ENCODE results near the gene SLAMF7. TPM values are rescaled to one million over a fixed set of nuclear protein-coding genes. Genes with fewer than 3 reads are reported as not detected.

Gene SLAMF7
- total and polyA plus RNA-seq, 4 donors = 0.80 to 2.9 (median 1.1) TPM

DNA sequence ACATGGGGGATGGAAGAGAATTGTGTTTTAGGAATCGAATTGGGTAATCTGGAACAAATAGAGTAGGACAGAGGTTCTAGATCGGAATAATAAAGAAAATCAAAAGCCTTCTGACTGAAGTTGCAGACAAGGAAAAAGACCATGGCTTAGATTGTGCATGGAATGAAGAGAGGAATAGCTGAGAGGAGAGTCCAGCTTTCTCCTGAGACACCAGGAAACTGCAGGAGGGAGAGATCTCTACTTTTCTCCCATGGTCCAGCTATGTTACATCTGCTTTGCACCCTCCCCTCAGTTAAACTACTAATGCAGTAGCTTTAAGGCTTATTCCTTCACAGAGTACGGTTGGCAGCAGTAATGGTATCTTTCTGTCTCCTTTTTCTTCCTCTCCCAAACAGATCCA, 13.4 kb downstream of the SLAMF7 start:
- TF ChIP-seq, protein P1, sequence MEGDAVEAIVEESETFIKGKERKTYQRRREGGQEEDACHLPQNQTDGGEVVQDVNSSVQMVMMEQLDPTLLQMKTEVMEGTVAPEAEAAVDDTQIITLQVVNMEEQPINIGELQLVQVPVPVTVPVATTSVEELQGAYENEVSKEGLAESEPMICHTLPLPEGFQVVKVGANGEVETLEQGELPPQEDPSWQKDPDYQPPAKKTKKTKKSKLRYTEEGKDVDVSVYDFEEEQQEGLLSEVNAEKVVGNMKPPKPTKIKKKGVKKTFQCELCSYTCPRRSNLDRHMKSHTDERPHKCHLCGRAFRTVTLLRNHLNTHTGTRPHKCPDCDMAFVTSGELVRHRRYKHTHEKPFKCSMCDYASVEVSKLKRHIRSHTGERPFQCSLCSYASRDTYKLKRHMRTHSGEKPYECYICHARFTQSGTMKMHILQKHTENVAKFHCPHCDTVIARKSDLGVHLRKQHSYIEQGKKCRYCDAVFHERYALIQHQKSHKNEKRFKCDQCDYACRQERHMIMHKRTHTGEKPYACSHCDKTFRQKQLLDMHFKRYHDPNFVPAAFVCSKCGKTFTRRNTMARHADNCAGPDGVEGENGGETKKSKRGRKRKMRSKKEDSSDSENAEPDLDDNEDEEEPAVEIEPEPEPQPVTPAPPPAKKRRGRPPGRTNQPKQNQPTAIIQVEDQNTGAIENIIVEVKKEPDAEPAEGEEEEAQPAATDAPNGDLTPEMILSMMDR (IDR thresholded peaks at IDR 0.05; ENCODE audit: low read depth, low read length, missing input control) = no peak
- 71% methylated on average over 3 of the region's 3 CpGs for WGBS
- Histone ChIP-seq H3K36me3 (ENCODE audit: control insufficient read depth in 4 of 4, insufficient read depth in 3 of 4, low read depth in 1 of 4, low read length in 3 of 4) (no peaks in the 10 kb centered on the region), H3K9me3 (ENCODE audit: control insufficient read depth in 4 of 4, low read length in 3 of 4) (no peaks in the 10 kb centered on the region), H3K9ac (ENCODE audit: low read depth in 1 of 2, low read length in 2 of 2) (no peak overlapping the region), H3K27ac (ENCODE audit: low read depth in 1 of 2, low read length in 2 of 2) (no peak overlapping the region), H3K27me3 (ENCODE audit: control insufficient read depth in 4 of 4, insufficient read depth in 4 of 4, low read length in 3 of 4) (no peaks in the 10 kb centered on the region), H3K4me1 (ENCODE audit: control insufficient read depth in 4 of 4, insufficient read depth in 4 of 4, low read length in 3 of 4) (no peaks in the 10 kb centered on the region), H3K4me3 (ENCODE audit: low read depth in 1 of 3, low read length in 3 of 3) (no peak overlapping the region)
- DNase-seq (ENCODE audit: low spot score) = no peak

DNA sequence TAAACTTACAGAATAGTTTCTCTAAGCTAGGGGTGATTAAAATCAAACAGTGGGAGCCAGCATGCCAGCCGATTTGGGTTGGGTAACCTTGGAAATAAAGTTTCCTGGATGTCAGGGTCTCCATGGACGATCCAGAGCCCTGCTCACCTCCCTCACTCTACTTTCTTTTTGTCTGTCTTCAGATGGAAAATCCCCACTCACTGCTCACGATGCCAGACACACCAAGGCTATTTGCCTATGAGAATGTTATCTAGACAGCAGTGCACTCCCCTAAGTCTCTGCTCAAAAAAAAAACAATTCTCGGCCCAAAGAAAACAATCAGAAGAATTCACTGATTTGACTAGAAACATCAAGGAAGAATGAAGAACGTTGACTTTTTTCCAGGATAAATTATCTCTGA, 13.9 kb downstream of the SLAMF7 start:
- no peaks in the 10 kb centered on the region for H3K36me3 ChIP-seq (ENCODE audit: control insufficient read depth in 4 of 4, insufficient read depth in 3 of 4, low read depth in 1 of 4, low read length in 3 of 4)
- DNase-seq (ENCODE audit: low spot score) = no peak
- TF ChIP-seq HNF4A (conservative IDR thresholded peaks at IDR 0.05) (no peak), JUND (IDR thresholded peaks at IDR 0.05) (no peak), EGR1 (IDR thresholded peaks at IDR 0.05; ENCODE audit: low read depth in 2 of 2) (no peak), NR2F2 (IDR thresholded peaks at IDR 0.05) (no peak), GABPA (IDR thresholded peaks at IDR 0.05 in 1 of 2, conservative IDR thresholded peaks at IDR 0.05 in 1 of 2) (no peak), FOXA2 (IDR thresholded peaks at IDR 0.05) (no peak), RXRA (IDR thresholded peaks at IDR 0.05) (no peak), YY1 (IDR thresholded peaks at IDR 0.05) (no peak), SP1 (IDR thresholded peaks at IDR 0.05) (no peak)
- TF ChIP-seq, protein P2, sequence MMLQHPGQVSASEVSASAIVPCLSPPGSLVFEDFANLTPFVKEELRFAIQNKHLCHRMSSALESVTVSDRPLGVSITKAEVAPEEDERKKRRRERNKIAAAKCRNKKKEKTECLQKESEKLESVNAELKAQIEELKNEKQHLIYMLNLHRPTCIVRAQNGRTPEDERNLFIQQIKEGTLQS (IDR thresholded peaks at IDR 0.05) = no peak
- TF ChIP-seq, protein P3, sequence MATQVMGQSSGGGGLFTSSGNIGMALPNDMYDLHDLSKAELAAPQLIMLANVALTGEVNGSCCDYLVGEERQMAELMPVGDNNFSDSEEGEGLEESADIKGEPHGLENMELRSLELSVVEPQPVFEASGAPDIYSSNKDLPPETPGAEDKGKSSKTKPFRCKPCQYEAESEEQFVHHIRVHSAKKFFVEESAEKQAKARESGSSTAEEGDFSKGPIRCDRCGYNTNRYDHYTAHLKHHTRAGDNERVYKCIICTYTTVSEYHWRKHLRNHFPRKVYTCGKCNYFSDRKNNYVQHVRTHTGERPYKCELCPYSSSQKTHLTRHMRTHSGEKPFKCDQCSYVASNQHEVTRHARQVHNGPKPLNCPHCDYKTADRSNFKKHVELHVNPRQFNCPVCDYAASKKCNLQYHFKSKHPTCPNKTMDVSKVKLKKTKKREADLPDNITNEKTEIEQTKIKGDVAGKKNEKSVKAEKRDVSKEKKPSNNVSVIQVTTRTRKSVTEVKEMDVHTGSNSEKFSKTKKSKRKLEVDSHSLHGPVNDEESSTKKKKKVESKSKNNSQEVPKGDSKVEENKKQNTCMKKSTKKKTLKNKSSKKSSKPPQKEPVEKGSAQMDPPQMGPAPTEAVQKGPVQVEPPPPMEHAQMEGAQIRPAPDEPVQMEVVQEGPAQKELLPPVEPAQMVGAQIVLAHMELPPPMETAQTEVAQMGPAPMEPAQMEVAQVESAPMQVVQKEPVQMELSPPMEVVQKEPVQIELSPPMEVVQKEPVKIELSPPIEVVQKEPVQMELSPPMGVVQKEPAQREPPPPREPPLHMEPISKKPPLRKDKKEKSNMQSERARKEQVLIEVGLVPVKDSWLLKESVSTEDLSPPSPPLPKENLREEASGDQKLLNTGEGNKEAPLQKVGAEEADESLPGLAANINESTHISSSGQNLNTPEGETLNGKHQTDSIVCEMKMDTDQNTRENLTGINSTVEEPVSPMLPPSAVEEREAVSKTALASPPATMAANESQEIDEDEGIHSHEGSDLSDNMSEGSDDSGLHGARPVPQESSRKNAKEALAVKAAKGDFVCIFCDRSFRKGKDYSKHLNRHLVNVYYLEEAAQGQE (IDR thresholded peaks at IDR 0.05) = no peak
- TF ChIP-seq, protein P4, sequence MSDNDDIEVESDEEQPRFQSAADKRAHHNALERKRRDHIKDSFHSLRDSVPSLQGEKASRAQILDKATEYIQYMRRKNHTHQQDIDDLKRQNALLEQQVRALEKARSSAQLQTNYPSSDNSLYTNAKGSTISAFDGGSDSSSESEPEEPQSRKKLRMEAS (IDR thresholded peaks at IDR 0.05) = no peak
- H3K27me3 ChIP-seq (ENCODE audit: control insufficient read depth in 4 of 4, insufficient read depth in 4 of 4, low read length in 3 of 4) = no peaks in the 10 kb centered on the region
- no peaks in the 10 kb centered on the region for H3K4me1 ChIP-seq (ENCODE audit: control insufficient read depth in 4 of 4, insufficient read depth in 4 of 4, low read length in 3 of 4)
- H3K9ac ChIP-seq (ENCODE audit: low read depth in 1 of 2, low read length in 2 of 2) = no peak overlapping the region
- H3K4me3 ChIP-seq (ENCODE audit: low read depth in 1 of 3, low read length in 3 of 3) = no peak overlapping the region
- no peaks in the 10 kb centered on the region for H3K9me3 ChIP-seq (ENCODE audit: control insufficient read depth in 4 of 4, low read length in 3 of 4)
- 45% methylated on average over 5 of the region's 5 CpGs for WGBS
- no peak overlapping the region for H3K27ac ChIP-seq (ENCODE audit: low read depth in 1 of 2, low read length in 2 of 2)

DNA sequence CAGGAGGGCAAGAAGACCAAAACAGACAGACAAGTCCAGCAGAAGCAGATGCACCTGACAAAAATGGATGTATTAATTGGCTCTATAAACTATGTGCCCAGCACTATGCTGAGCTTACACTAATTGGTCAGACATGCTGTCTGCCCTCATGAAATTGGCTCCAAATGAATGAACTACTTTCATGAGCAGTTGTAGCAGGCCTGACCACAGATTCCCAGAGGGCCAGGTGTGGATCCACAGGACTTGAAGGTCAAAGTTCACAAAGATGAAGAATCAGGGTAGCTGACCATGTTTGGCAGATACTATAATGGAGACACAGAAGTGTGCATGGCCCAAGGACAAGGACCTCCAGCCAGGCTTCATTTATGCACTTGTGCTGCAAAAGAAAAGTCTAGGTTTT, 14.5 kb downstream of the SLAMF7 start:
- no peaks in the 10 kb centered on the region for H3K4me1 ChIP-seq (ENCODE audit: control insufficient read depth in 4 of 4, insufficient read depth in 4 of 4, low read length in 3 of 4)
- no peaks in the 10 kb centered on the region for H3K9me3 ChIP-seq (ENCODE audit: control insufficient read depth in 4 of 4, low read length in 3 of 4)
- H3K9ac ChIP-seq (ENCODE audit: low read depth in 1 of 2, low read length in 2 of 2) = no peak overlapping the region
- no peaks in the 10 kb centered on the region for H3K36me3 ChIP-seq (ENCODE audit: control insufficient read depth in 4 of 4, insufficient read depth in 3 of 4, low read depth in 1 of 4, low read length in 3 of 4)
- H3K4me3 ChIP-seq (ENCODE audit: low read depth in 1 of 3, low read length in 3 of 3) = no peak overlapping the region
- no peak overlapping the region for H3K27ac ChIP-seq (ENCODE audit: low read depth in 1 of 2, low read length in 2 of 2)
- DNase-seq (ENCODE audit: low spot score) = no peak
- no peaks in the 10 kb centered on the region for H3K27me3 ChIP-seq (ENCODE audit: control insufficient read depth in 4 of 4, insufficient read depth in 4 of 4, low read length in 3 of 4)
- TF ChIP-seq, protein P2 (IDR thresholded peaks at IDR 0.05) = no peak
- TF ChIP-seq, protein P1 (IDR thresholded peaks at IDR 0.05; ENCODE audit: low read depth, low read length, missing input control) = no peak
- TF ChIP-seq HNF4G (IDR thresholded peaks at IDR 0.05) (no peak), EGR1 (IDR thresholded peaks at IDR 0.05; ENCODE audit: low read depth in 2 of 2) (no peak), SP1 (IDR thresholded peaks at IDR 0.05) (no peak), GABPA (IDR thresholded peaks at IDR 0.05 in 1 of 2, conservative IDR thresholded peaks at IDR 0.05 in 1 of 2) (no peak), FOXA2 (IDR thresholded peaks at IDR 0.05) (no peak), RAD21 (IDR thresholded peaks at IDR 0.05) (no peak), NR2F2 (IDR thresholded peaks at IDR 0.05) (no peak), RXRA (IDR thresholded peaks at IDR 0.05) (no peak), HNF4A (conservative IDR thresholded peaks at IDR 0.05) (no peak)
- TF ChIP-seq, protein P3 (IDR thresholded peaks at IDR 0.05) = no peak

All from liver (tissue), 9 donors.